T-helper 2 cell (primary cell): Measurements from ENCODE around the gene PLXDC1.

Experiments used
- DNase-seq, 5 experiments: peaks; one replicate each; pipeline versions ENCODE4 v3.0.0 to v3.0.0-alpha.2; 2012 to 2022

The PLXDC1 gene

GRCh38 chr17:39094607-39095308, 56.7 kb downstream of the PLXDC1 start:
- peak in 2 of 5 experiments; percentile 77 to 90 for DNase-seq

GRCh38 chr17:39092692-39093230, 58.7 kb downstream of the PLXDC1 start:
- peak in 2 of 5 experiments; percentile 7 to 60 for DNase-seq

GRCh38 chr17:39090908-39091665, 60.4 kb downstream of the PLXDC1 start:
- DNase-seq, result no peak

GRCh38 chr17:39090400-39090799, 61.0 kb downstream of the PLXDC1 start:
- DNase-seq, result no peak

GRCh38 chr17:39084558-39084957, 66.9 kb downstream of the PLXDC1 start:
- DNase-seq, result no peak

- DNase-seq, result no peak
Observed at GRCh38 chr17:39083270-39083669, 68.2 kb downstream of the PLXDC1 start.

- no peak for DNase-seq
Observed at GRCh38 chr17:39082482-39082881, 69.0 kb downstream of the PLXDC1 start.

- DNase-seq, result no peak
Observed at GRCh38 chr17:39081851-39082250, 69.6 kb downstream of the PLXDC1 start.

- no peak for DNase-seq
Observed at GRCh38 chr17:39080421-39081078, 70.9 kb downstream of the PLXDC1 start.

GRCh38 chr17:39079836-39080235, 71.6 kb downstream of the PLXDC1 start:
- DNase-seq, result no peak

- DNase-seq, result no peak
Observed at GRCh38 chr17:39077866-39078265, 73.6 kb downstream of the PLXDC1 start.

GRCh38 chr17:39077252-39077651, 74.2 kb downstream of the PLXDC1 start:
- DNase-seq, result no peak

GRCh38 chr17:39074676-39075075, 76.8 kb downstream of the PLXDC1 start:
- no peak for DNase-seq

GRCh38 chr17:39073916-39074315, 77.5 kb downstream of the PLXDC1 start:
- no peak for DNase-seq

GRCh38 chr17:39073353-39073752, 78.1 kb downstream of the PLXDC1 start:
- DNase-seq, result no peak

GRCh38 chr17:39071573-39071972, 79.9 kb downstream of the PLXDC1 start:
- no peak for DNase-seq

- peak in 2 of 5 experiments; percentile 29 to 63 for DNase-seq
Observed at GRCh38 chr17:39069114-39069756, 82.2 kb downstream of the PLXDC1 start.

GRCh38 chr17:39064819-39065218, 86.6 kb downstream of the PLXDC1 start:
- no peak for DNase-seq

- no peak for DNase-seq
Observed at GRCh38 chr17:39064374-39064773, 87.1 kb downstream of the PLXDC1 start.

- peak in 1 of 5 experiments; percentile 37 for DNase-seq
Observed at GRCh38 chr17:39063681-39064069, 87.8 kb downstream of the PLXDC1 start.

GRCh38 chr17:39062846-39063680, 88.4 kb downstream of the PLXDC1 start:
- DNase-seq, result no peak

GRCh38 chr17:39058524-39058923, 92.9 kb downstream of the PLXDC1 start:
- DNase-seq, result no peak
